ENCODE measurements around the gene DAP.

The DAP gene

GRCh38 chr5:10679336-10679988 lies 81.6 kb downstream of the DAP start:
- TF ChIP-seq POLR2A (IDR thresholded peaks at IDR 0.05; ENCODE audit: low read depth, low read length) = no peak
- no peak for TF ChIP-seq TAF1 (IDR thresholded peaks at IDR 0.05; ENCODE audit: low read depth, low read length)
- TF ChIP-seq POLR2AphosphoS5 (IDR thresholded peaks at IDR 0.05; ENCODE audit: low read depth, low read length) = no peak
- no peak for TF ChIP-seq PAX5 (IDR thresholded peaks at IDR 0.05; ENCODE audit: insufficient read depth, low read length, severe bottlenecking)
- no peak for TF ChIP-seq SPI1 (IDR thresholded peaks at IDR 0.05; ENCODE audit: low read depth, low read length)
- TF ChIP-seq POU2F2 (IDR thresholded peaks at IDR 0.05; ENCODE audit: low read depth, low read length) = no peak
- no peak for FAIRE-seq

GRCh38 chr5:10678244-10678643 lies 82.8 kb downstream of the DAP start:
- no peak for TF ChIP-seq POLR2A (IDR thresholded peaks at IDR 0.05; ENCODE audit: low read depth, low read length)
- no peak for TF ChIP-seq TAF1 (IDR thresholded peaks at IDR 0.05; ENCODE audit: low read depth, low read length)
- TF ChIP-seq POU2F2 (IDR thresholded peaks at IDR 0.05; ENCODE audit: low read depth, low read length) = no peak
- no peak for TF ChIP-seq POLR2AphosphoS5 (IDR thresholded peaks at IDR 0.05; ENCODE audit: low read depth, low read length)
- no peak for TF ChIP-seq SPI1 (IDR thresholded peaks at IDR 0.05; ENCODE audit: low read depth, low read length)
- no peak for TF ChIP-seq PAX5 (IDR thresholded peaks at IDR 0.05; ENCODE audit: insufficient read depth, low read length, severe bottlenecking)
- DNase-seq (ENCODE audit: insufficient read length, low spot score) (no peak), FAIRE-seq (no peak)

More at GRCh38 chr5:10679336-10679988, 81.6 kb downstream of the DAP start:
- DNase-seq (ENCODE audit: insufficient read length, low spot score) = no peak

DNA sequence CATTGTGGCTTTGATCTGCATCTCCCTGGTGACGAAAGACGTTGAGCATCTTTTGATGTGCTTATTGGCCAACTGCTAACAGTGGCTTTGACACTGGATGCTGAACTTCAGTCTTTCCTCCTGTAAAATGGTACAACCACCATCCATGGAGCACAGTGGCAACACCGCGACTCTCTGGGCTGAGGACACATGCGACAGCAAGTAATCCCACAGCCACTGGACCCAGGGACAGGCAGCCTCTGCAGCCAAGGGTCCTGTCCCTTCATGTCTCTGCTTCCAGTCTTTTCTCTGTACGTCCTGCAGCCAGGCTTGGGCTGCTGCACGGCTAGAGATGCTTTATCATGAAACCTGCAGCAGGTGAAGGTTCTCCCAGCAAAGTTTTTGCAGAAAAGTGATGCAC lies 83.5 kb downstream of the DAP start:
- FAIRE-seq = no peak

DNA sequence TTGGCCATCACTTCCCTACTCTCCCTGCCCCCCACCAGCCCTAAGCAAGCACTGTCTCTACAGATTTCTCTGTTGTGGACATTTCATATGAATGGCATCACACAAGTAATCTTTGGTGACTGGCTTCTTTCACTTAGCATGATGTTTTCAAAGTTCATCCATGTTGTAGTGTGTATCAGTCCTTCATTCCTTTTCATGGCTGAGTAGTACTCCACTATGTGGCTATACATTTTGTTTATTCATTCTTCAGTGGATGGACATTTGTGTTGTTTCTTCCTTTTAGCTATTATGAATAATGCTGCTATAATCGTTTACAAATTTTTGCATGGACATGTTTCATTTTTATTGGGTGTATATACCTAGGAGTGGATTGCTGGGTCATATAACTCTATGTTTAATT lies 84.1 kb downstream of the DAP start:
- TF ChIP-seq POLR2A (IDR thresholded peaks at IDR 0.05; ENCODE audit: low read depth, low read length) (no peak), SPI1 (IDR thresholded peaks at IDR 0.05; ENCODE audit: low read depth, low read length) (no peak), TAF1 (IDR thresholded peaks at IDR 0.05; ENCODE audit: low read depth, low read length) (no peak), PAX5 (IDR thresholded peaks at IDR 0.05; ENCODE audit: insufficient read depth, low read length, severe bottlenecking) (no peak), POLR2AphosphoS5 (IDR thresholded peaks at IDR 0.05; ENCODE audit: low read depth, low read length) (no peak), POU2F2 (IDR thresholded peaks at IDR 0.05; ENCODE audit: low read depth, low read length) (no peak)
- no peak for DNase-seq (ENCODE audit: insufficient read length, low spot score)
- FAIRE-seq = no peak

More for the DNA sequence above, 83.5 kb downstream of the DAP start:
- no peak for TF ChIP-seq POLR2A (IDR thresholded peaks at IDR 0.05; ENCODE audit: low read depth, low read length)
- no peak for TF ChIP-seq POLR2AphosphoS5 (IDR thresholded peaks at IDR 0.05; ENCODE audit: low read depth, low read length)
- no peak for TF ChIP-seq SPI1 (IDR thresholded peaks at IDR 0.05; ENCODE audit: low read depth, low read length)
- no peak for TF ChIP-seq PAX5 (IDR thresholded peaks at IDR 0.05; ENCODE audit: insufficient read depth, low read length, severe bottlenecking)
- TF ChIP-seq TAF1 (IDR thresholded peaks at IDR 0.05; ENCODE audit: low read depth, low read length) = no peak
- no peak for TF ChIP-seq POU2F2 (IDR thresholded peaks at IDR 0.05; ENCODE audit: low read depth, low read length)
- DNase-seq (ENCODE audit: insufficient read length, low spot score) = no peak

DNA sequence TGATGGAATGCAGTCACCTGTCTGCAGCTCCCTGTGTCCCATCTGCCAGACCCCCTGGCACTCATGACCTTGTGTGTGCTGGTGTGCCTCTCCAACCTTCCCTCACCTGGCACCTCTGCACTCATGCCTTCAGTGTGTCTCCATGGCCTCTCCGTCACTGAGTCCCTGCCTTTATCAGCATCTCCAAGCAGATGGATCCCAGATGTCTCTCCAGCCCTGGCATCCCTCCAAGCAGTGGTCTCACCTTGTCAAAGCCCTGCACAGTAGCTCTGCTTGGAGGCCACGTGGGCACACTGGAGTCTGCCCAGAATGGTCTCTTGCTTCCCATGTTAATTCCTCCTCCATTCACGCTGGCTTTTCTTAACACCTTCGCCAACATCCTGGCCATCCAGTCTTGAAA lies 84.8 kb downstream of the DAP start:
- FAIRE-seq = no peak
- TF ChIP-seq PAX5 (IDR thresholded peaks at IDR 0.05; ENCODE audit: insufficient read depth, low read length, severe bottlenecking) = no peak
- TF ChIP-seq TAF1 (IDR thresholded peaks at IDR 0.05; ENCODE audit: low read depth, low read length) = no peak
- no peak for TF ChIP-seq POU2F2 (IDR thresholded peaks at IDR 0.05; ENCODE audit: low read depth, low read length)
- no peak for TF ChIP-seq POLR2A (IDR thresholded peaks at IDR 0.05; ENCODE audit: low read depth, low read length)
- TF ChIP-seq SPI1 (IDR thresholded peaks at IDR 0.05; ENCODE audit: low read depth, low read length) = no peak
- TF ChIP-seq POLR2AphosphoS5 (IDR thresholded peaks at IDR 0.05; ENCODE audit: low read depth, low read length) = no peak

GRCh38 chr5:10675177-10675700 lies 85.8 kb downstream of the DAP start:
- no peak for FAIRE-seq
- TF ChIP-seq TAF1 (IDR thresholded peaks at IDR 0.05; ENCODE audit: low read depth, low read length) (no peak), POLR2AphosphoS5 (IDR thresholded peaks at IDR 0.05; ENCODE audit: low read depth, low read length) (no peak), POU2F2 (IDR thresholded peaks at IDR 0.05; ENCODE audit: low read depth, low read length) (no peak), SPI1 (IDR thresholded peaks at IDR 0.05; ENCODE audit: low read depth, low read length) (no peak), PAX5 (IDR thresholded peaks at IDR 0.05; ENCODE audit: insufficient read depth, low read length, severe bottlenecking) (no peak), POLR2A (IDR thresholded peaks at IDR 0.05; ENCODE audit: low read depth, low read length) (no peak)
- no peak for DNase-seq (ENCODE audit: insufficient read length, low spot score)

More for the DNA sequence above, 84.8 kb downstream of the DAP start:
- no peak for DNase-seq (ENCODE audit: insufficient read length, low spot score)

DNA sequence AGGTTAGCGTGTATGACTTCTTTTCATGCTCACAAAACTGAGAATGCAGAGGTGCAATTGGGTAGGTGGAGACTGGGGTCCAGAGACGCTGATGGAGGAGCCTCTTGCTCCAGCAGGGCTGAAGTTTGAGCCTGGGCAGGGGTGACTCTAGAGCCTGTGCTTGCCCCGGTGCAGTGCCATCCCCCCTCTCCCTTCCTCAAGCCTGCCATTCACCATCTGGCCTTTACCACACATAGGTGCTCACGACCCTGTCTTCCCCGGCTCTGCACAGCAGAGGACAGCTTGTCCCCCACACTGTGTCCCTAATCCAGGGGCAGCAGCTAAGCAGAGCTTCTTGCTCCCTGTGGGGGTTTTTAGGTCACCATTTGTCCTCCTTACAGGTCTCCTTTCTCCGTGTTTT lies 86.5 kb downstream of the DAP start:
- TF ChIP-seq POLR2AphosphoS5 (IDR thresholded peaks at IDR 0.05; ENCODE audit: low read depth, low read length) (no peak), POU2F2 (IDR thresholded peaks at IDR 0.05; ENCODE audit: low read depth, low read length) (no peak), TAF1 (IDR thresholded peaks at IDR 0.05; ENCODE audit: low read depth, low read length) (no peak), SPI1 (IDR thresholded peaks at IDR 0.05; ENCODE audit: low read depth, low read length) (no peak), PAX5 (IDR thresholded peaks at IDR 0.05; ENCODE audit: insufficient read depth, low read length, severe bottlenecking) (no peak), POLR2A (IDR thresholded peaks at IDR 0.05; ENCODE audit: low read depth, low read length) (no peak)
- FAIRE-seq (no peak), DNase-seq (ENCODE audit: insufficient read length, low spot score) (no peak)

DNA sequence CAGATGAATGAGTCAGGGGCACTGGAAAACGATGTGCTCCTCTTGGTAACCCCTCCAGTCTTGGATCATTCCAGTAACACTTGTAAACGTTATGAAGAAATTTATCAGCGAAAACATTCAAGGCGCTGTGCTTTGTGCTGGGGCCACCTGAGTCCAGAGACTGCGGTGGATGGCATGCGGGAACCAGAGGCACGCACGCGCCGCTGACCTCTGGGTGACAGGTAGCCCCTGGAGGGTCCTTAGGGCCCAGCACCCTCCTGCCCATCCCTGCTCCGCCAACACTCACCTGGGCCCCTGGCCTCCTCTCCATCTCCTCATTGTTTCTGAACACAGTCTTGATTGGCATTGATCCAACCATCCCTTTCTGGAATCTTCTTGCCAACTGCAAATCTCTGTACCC lies 86.9 kb downstream of the DAP start:
- DNase-seq (ENCODE audit: insufficient read length, low spot score) = no peak
- no peak for FAIRE-seq
- TF ChIP-seq SPI1 (IDR thresholded peaks at IDR 0.05; ENCODE audit: low read depth, low read length) (no peak), POLR2A (IDR thresholded peaks at IDR 0.05; ENCODE audit: low read depth, low read length) (no peak), POLR2AphosphoS5 (IDR thresholded peaks at IDR 0.05; ENCODE audit: low read depth, low read length) (no peak), TAF1 (IDR thresholded peaks at IDR 0.05; ENCODE audit: low read depth, low read length) (no peak), POU2F2 (IDR thresholded peaks at IDR 0.05; ENCODE audit: low read depth, low read length) (no peak), PAX5 (IDR thresholded peaks at IDR 0.05; ENCODE audit: insufficient read depth, low read length, severe bottlenecking) (no peak)

- DNase-seq (ENCODE audit: insufficient read length, low spot score) (no peak), FAIRE-seq (no peak)
- TF ChIP-seq SPI1 (IDR thresholded peaks at IDR 0.05; ENCODE audit: low read depth, low read length) (no peak), POLR2A (IDR thresholded peaks at IDR 0.05; ENCODE audit: low read depth, low read length) (no peak), POLR2AphosphoS5 (IDR thresholded peaks at IDR 0.05; ENCODE audit: low read depth, low read length) (no peak), PAX5 (IDR thresholded peaks at IDR 0.05; ENCODE audit: insufficient read depth, low read length, severe bottlenecking) (no peak), POU2F2 (IDR thresholded peaks at IDR 0.05; ENCODE audit: low read depth, low read length) (no peak), TAF1 (IDR thresholded peaks at IDR 0.05; ENCODE audit: low read depth, low read length) (no peak)
These were observed 87.6 kb downstream of the DAP start for GRCh38 chr5:10673407-10673806.

Measured in GM12891 (cell line).